Spinal cord (tissue), 10 donors: ENCODE data around the gene RAB7B. TPM values are rescaled to one million over a fixed set of nuclear protein-coding genes. Genes with fewer than 3 reads are reported as not detected.
A peak's percentile ranks its signal among the peaks of the same experiment; 100 is the strongest.

Experiments
- DNase-seq, 6 donors: peaks; one replicate each; pipeline versions ENCODE4 v3.0.0 to v3.0.0-alpha.2; 2013 to 2015; ENCODE audit warnings: low spot score in 6 of 6, low read depth in 4 of 6
- H3K27ac ChIP-seq: one replicate; pipeline ENCODE4 v1.5.1; 2013; ENCODE audit warnings: low read depth, low read length, control low read depth
- H3K27me3 ChIP-seq: one replicate; pipeline ENCODE4 v1.6.1; 2013; ENCODE audit warnings: low read length; ENCODE audit not compliant: control insufficient read depth, insufficient read depth
- H3K36me3 ChIP-seq: one replicate; pipeline ENCODE4 v1.6.1; 2013; ENCODE audit warnings: low read length; ENCODE audit not compliant: control insufficient read depth, insufficient read depth
- H3K4me1 ChIP-seq: one replicate; pipeline ENCODE4 v1.6.1; 2013; ENCODE audit warnings: low read length; ENCODE audit not compliant: control insufficient read depth, insufficient read depth
- H3K4me3 ChIP-seq: one replicate; pipeline ENCODE4 v1.5.1; 2013; ENCODE audit warnings: low read depth, low read length, control low read depth
- H3K9me3 ChIP-seq: one replicate; pipeline ENCODE4 v1.6.1; 2013; ENCODE audit warnings: low read length; ENCODE audit not compliant: control insufficient read depth, insufficient read depth
- WGBS: methylation state at CpG from one replicate; pipeline ENCODE4 v1.1.5; 2013; ENCODE audit warnings: missing lambda C conversion rate; ENCODE audit not compliant: insufficient coverage; 5-methylcytosine and 5-hydroxymethylcytosine counted together
- polyA plus RNA-seq, 2 donors: library from polyadenylated mRNA; unstranded; fragments of 120-200 nt; gene quantifications; one replicate each; pipeline ENCODE4 v1.2.1, GENCODE V29; 2013; ENCODE audit not compliant: insufficient read length in 2 of 2
- total RNA-seq, 2 donors: library from RNA; depleted of rRNA in 1 of 2; stranded (reverse); fragments of 120-200 nt in 1 of 2; fragments of >200 nt in 1 of 2; gene quantifications; one replicate each; pipeline versions ENCODE4 v1.2.3 to v1.2.4, GENCODE V29; 2013 to 2014
- donor health status: healthy.

RAB7B gene
- total and polyA plus RNA-seq, 4 donors = 5.4 to 7.5 (median 6.6) TPM

GRCh38 chr1:205977402-205978014 is 25.7 kb downstream of the RAB7B start:
- WGBS = 100% methylated on average over 1 of the region's 2 CpGs
- Histone ChIP-seq H3K4me1 (peaks cover 20% of the 10 kb centered on the region), H3K4me3 (no peak overlapping the region), H3K36me3 (no peaks in the 10 kb centered on the region), H3K27me3 (no peaks in the 10 kb centered on the region), H3K9me3 (no peaks in the 10 kb centered on the region), H3K27ac (peak overlapping the region; percentile 71)
- DNase-seq = peak; percentile 52 to 93 (median 64)

GRCh38 chr1:205976708-205977401 is 26.3 kb downstream of the RAB7B start:
- WGBS = 41% methylated on average over 7 of the region's 8 CpGs
- H3K4me3 ChIP-seq = no peak overlapping the region
- H3K27me3 ChIP-seq = no peaks in the 10 kb centered on the region
- DNase-seq = peak in 3 of 6 donors; percentile 12 to 52 (median 49)
- H3K4me1 ChIP-seq = peaks cover 20% of the 10 kb centered on the region
- H3K9me3 ChIP-seq = no peaks in the 10 kb centered on the region
- peak overlapping the region; percentile 71 for H3K27ac ChIP-seq
- no peaks in the 10 kb centered on the region for H3K36me3 ChIP-seq

- Histone ChIP-seq H3K27me3 (no peaks in the 10 kb centered on the region), H3K4me1 (peaks cover 20% of the 10 kb centered on the region), H3K27ac (no peak overlapping the region), H3K4me3 (no peak overlapping the region), H3K36me3 (no peaks in the 10 kb centered on the region), H3K9me3 (no peaks in the 10 kb centered on the region)
- no peak for DNase-seq
- 48% methylated on average over 2 of the region's 4 CpGs for WGBS
Observed at GRCh38 chr1:205976036-205976435, 27.2 kb downstream of the RAB7B start.

- no peak overlapping the region for H3K27ac ChIP-seq
- no peaks in the 10 kb centered on the region for H3K36me3 ChIP-seq
- peaks cover 20% of the 10 kb centered on the region for H3K4me1 ChIP-seq
- WGBS = 89% methylated on average over 13 of the region's 15 CpGs
- H3K4me3 ChIP-seq = no peak overlapping the region
- H3K9me3 ChIP-seq = no peaks in the 10 kb centered on the region
- no peaks in the 10 kb centered on the region for H3K27me3 ChIP-seq
- DNase-seq = no peak
Observed at GRCh38 chr1:205975387-205975998, 27.7 kb downstream of the RAB7B start.

- no peak overlapping the region for H3K27ac ChIP-seq
- H3K4me3 ChIP-seq = no peak overlapping the region
- WGBS = 96% methylated on average over 3 of the region's 3 CpGs
- no peaks in the 10 kb centered on the region for H3K36me3 ChIP-seq
- H3K4me1 ChIP-seq = peaks cover 20% of the 10 kb centered on the region
- H3K9me3 ChIP-seq = no peaks in the 10 kb centered on the region
- no peak for DNase-seq
- H3K27me3 ChIP-seq = no peaks in the 10 kb centered on the region
Observed at GRCh38 chr1:205974712-205975111, 28.5 kb downstream of the RAB7B start.

GRCh38 chr1:205973377-205974232 is 29.6 kb downstream of the RAB7B start:
- no peaks in the 10 kb centered on the region for H3K36me3 ChIP-seq
- no peak overlapping the region for H3K27ac ChIP-seq
- peaks cover 20% of the 10 kb centered on the region for H3K4me1 ChIP-seq
- WGBS = 98% methylated on average over 8 of the region's 8 CpGs
- H3K27me3 ChIP-seq = no peaks in the 10 kb centered on the region
- H3K9me3 ChIP-seq = no peaks in the 10 kb centered on the region
- no peak overlapping the region for H3K4me3 ChIP-seq
- no peak for DNase-seq

GRCh38 chr1:205972491-205973168 is 30.6 kb downstream of the RAB7B start:
- 80% methylated on average over 11 of the region's 11 CpGs for WGBS
- H3K27ac ChIP-seq = no peak overlapping the region
- no peaks in the 10 kb centered on the region for H3K36me3 ChIP-seq
- H3K4me1 ChIP-seq = peaks cover 20% of the 10 kb centered on the region
- no peaks in the 10 kb centered on the region for H3K9me3 ChIP-seq
- DNase-seq = no peak
- no peak overlapping the region for H3K4me3 ChIP-seq
- H3K27me3 ChIP-seq = no peaks in the 10 kb centered on the region

GRCh38 chr1:205972081-205972480 is 31.1 kb downstream of the RAB7B start:
- no peaks in the 10 kb centered on the region for H3K27me3 ChIP-seq
- no peak overlapping the region for H3K27ac ChIP-seq
- peaks cover 18% of the 10 kb centered on the region for H3K4me1 ChIP-seq
- H3K4me3 ChIP-seq = no peak overlapping the region
- DNase-seq = no peak
- WGBS = 62% methylated on average over 2 of the region's 4 CpGs
- H3K36me3 ChIP-seq = no peaks in the 10 kb centered on the region
- H3K9me3 ChIP-seq = no peaks in the 10 kb centered on the region

GRCh38 chr1:205971082-205971481 is 32.1 kb downstream of the RAB7B start:
- no peak overlapping the region for H3K27ac ChIP-seq
- peaks cover 8% of the 10 kb centered on the region for H3K4me1 ChIP-seq
- H3K9me3 ChIP-seq = no peaks in the 10 kb centered on the region
- no peak overlapping the region for H3K4me3 ChIP-seq
- no peaks in the 10 kb centered on the region for H3K36me3 ChIP-seq
- 89% methylated on average over 4 of the region's 4 CpGs for WGBS
- H3K27me3 ChIP-seq = no peaks in the 10 kb centered on the region
- no peak for DNase-seq
